ENCODE measurements around the gene DAB1. TPM values are rescaled to one million over a fixed set of nuclear protein-coding genes. Genes with fewer than 3 reads are reported as not detected.

Gene DAB1
- total RNA-seq, 1 donor from 2014 or later: 1.9 TPM

DNA sequence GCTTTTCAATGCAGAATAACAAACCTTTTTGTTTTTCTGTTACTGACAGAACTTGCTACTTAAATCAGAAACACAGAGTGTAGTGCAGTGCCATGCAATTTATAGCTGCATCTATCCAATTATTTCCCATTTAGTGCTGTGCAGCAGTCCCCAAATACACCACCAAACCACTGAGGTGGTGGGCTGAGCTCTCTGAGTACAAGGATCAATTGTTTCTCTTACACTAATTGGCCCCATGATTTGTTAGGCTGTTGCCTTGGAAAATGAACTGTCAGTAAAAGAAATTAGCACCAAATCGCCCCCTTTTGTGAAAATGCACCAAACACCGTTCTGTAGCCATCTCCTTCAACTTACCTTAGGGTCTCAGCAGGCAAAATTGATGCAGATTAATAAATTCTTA lies 339.2 kb downstream of the DAB1 start:
- no peak for DNase-seq (ENCODE audit: low spot score)

DNA sequence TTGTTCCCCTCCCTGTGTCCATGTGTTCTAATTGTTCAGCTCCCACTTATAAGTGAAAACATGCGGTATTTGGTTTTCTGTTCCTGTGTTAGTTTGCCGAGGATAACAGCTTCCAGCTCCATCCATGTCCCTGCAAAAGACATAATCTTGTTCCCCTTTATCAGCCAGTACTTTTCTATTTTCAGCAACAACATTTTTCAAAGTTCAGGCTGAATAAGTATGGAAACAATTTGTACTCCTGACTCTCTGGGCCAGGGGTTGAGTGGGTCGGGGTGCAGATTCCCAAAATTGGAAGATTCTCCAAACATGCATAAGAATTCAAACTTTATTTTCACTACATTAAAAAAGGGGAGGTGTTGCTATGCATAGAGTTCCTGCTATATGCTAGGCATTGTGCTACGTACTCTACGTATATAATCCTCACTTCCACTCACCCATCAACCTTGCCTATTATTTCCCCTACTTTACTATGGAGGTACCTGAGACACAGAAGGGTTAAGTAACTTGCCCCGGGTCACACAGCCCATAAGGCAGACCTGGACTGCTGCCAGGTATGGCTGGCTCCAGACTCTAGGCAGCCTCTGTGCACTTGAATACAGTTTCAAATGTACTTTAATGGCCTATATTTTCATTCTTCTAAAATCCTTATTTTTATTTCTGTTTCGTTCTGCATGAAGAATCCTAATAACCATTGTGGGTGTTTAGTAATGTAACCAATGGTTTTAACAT lies 341.0 kb downstream of the DAB1 start:
- DNase-seq (ENCODE audit: low spot score): no peak

DNA sequence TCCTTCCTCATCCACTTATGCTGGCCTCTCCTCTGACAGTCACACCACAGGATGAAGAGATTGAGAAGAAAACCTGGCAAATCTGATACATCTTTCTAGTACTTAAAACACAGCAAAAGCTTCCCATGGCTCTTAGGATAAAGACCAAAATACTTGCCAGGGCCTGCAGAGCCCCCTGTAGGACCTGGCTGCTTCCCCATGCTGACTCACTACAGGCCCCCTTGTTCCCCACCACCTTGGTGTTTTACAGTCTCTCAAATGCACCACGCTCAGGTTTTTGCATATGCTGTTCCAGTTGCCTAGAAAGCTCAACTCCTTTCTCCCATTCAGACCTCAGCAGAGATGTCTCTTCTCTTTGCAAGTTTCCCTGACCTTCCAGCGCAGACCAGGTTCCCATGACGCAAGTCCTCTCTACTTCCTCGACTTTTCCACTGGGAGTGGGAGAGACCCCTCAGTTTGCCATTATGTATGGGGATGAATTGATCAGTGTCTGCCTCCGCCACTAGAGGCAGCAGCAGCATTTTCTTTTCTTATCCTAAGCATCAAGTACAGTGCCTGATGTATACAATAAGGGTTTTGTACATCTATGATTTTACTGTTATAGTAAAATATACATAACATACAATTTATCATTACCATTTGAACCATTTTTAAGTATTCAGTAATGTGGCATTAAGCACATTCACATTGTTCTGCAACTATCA lies 344.3 kb downstream of the DAB1 start:
- DNase-seq (ENCODE audit: low spot score): no peak

DNA sequence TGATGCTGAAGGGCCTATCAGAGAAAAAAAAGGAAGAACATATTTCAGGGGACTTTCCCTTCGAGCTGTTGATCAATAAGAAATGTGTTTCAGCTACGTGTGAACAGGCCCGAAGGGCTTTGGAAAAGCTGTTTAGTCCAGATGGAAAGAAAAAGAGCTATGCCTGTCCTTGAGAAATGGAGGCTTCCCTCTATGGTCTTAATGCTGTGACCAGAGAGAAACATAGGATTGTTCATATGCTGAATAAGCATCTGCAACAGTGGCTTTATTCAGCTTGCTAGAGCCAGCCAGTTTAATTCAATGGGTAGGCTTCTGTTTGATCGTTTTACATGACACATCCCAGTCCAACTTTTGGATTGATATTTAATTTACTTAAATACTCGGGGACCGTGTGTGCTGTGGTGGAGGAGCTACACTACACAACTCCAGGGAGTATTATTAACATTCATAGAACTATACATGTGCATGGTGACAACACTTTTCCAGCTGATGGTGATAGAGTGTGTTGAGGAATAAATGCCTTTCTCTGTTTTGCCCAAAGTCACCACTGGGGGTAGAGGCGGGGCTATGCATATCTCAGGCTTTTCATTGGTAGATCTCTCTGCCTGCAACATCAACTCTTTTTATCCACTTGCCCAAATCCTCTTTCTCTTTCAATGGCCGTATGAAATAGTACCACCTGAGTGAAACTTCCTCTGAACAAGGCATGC lies 351.3 kb downstream of the DAB1 start:
- DNase-seq (ENCODE audit: low spot score): no peak

DNA sequence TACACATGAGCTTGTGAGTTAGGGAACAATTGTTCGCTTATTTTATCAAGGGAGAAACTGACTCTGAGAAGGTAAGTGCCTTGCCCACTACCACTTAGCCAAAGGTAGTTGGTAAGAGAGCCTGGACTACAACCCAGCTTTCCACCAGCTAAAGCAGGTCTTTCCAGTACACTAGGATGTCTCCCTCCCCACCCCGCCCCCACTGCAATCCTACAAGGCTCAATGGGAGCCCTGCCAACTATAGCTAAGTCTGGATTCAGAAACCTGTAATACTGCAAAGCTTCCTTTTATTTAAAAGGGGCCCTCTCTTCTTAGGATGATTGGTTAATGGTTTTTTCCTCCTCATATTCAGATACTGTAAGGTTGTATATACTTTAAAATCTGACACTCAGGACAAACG lies 356.0 kb downstream of the DAB1 start:
- no peak for DNase-seq (ENCODE audit: low spot score)

- DNase-seq (ENCODE audit: low spot score): no peak
These were observed 356.8 kb downstream of the DAB1 start for GRCh38 chr1:57066980-57067610.

DNA sequence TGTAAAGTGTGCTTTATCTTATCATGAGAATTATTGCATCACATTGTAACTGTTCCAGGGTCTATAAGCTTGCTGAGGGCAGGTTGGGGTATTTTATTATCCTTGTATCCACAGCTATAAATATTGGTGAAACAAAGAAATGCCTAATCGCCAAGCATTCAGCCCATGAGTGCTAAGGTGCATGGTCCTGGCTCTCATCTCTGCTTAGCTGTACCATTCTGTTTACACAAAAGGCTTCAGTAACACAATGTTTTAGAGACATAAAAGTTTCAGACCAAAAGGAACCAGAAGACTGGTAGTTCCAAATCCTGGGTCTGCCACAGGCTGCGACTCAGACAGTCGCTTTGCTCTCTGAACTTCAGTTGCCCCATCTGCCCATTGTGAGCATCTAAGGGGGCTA lies 358.4 kb downstream of the DAB1 start:
- DNase-seq (ENCODE audit: low spot score): no peak

- no peak for DNase-seq (ENCODE audit: low spot score)
These were observed 359.3 kb downstream of the DAB1 start for GRCh38 chr1:57064379-57065140.

DNA sequence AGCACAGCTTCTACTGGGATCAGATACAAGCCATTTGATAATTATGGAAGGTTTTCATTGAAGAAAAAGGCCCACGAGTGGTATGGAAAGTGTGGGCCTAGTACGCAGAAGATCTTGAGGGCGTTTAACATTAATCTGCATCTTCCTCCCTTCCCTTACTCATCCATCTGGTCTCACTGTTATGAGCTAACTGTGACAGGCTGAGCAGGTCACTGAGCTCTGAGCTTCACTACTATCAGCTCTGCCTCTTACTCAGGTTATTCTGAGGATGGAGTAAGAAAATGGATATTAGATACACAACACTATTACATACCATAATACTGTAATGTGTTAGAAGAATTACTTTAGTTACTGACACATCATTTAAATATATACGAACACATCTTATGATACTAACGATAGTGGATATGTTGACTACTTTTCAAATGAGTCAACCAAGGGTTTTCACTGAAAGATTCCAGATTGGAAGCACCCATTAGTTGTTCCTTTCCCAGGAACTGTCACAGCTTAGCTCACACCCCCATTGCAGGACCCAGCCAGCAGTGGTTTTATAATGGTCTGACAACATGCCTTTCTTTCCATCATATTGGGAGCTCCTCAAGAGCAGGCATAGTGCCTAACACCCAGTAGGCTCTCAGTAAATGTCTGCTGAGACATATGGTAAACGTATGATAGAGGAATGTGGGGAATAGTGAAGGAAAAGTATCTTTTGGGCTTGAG lies 360.3 kb downstream of the DAB1 start:
- no peak for DNase-seq (ENCODE audit: low spot score)

- DNase-seq (ENCODE audit: low spot score): no peak
These were observed 362.5 kb downstream of the DAB1 start for GRCh38 chr1:57061369-57061768.

GRCh38 chr1:57060451-57060850 lies 363.4 kb downstream of the DAB1 start:
- DNase-seq (ENCODE audit: low spot score): no peak

DNA sequence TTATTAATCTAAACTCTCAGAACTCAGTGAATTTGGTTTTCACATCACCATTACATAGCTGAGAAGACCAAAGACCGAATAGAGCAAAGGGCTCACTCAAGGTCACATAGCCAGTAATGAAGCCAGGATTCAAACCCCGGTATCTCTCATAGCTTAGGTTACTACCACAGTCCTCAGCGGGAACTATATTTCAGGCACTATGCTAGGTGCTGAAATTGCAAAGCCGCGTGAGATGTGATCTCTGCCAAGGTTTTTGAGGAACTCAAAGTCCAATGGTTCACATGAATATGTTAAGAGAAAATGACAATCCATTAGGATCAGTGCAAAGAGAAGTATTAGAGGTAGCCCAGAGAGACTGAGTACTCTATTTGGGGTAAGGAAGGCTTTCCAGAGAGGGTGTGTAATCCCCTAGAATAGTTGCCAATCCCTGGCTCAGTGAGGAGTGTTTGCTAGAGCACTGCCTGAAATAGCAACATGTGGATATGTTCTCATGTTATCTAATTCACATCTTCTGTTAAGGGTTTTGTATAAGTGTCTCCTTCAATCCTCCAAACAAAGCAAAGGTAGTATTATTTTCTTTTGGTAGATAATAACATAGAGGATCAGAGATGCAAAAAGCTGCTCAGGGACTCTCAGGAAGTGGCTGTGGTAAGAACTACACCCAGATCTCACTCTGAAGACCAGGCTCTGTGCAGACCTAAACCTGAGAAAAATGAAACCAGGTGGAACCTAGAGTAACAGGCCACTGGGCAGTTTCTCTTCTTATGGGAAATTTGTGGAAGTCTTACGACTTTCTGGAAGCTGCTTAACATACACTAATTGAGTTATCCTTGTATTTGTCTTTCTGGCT lies 365.0 kb downstream of the DAB1 start:
- DNase-seq (ENCODE audit: low spot score): no peak

DNA sequence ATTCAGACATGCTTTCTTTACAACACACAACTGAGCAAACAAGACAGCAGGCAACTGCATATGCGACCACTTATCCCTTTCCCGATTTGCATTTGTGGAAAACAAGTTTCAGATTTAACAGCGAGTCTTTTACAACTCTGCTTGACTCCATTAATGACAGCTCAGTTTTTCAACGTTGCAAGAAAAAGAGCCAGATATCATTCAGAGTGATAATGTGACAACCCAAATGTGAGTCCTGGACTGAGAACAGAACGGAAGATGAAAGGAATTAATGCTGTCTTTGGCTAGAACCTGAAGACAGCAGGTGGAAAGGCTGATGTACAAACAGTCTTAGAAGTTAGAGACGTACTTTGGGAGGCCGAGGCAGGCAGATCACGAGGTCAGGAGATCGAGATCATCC lies 375.0 kb downstream of the DAB1 start:
- no peak for DNase-seq (ENCODE audit: low spot score)

- DNase-seq (ENCODE audit: low spot score): no peak
These were observed 377.4 kb downstream of the DAB1 start for GRCh38 chr1:57046462-57046861.

DNA sequence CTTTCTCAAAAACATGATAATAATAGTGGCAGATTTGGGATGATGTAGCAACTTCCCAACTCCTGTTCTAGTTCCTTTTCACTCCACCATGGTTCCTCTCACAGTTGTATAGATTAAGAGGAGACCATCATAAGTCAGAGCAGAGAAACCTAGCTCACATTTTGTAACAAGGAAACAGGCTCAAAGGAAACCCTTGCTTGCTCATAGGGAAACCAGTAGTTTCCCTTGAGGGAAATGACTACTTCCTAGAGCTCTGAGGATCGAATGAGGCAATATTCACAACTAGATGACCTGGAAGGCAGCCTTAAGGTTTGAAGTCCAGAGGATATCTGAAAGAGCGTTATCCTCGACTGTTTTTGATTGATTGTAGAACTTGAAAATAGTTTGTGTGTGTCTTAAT lies 382.0 kb downstream of the DAB1 start:
- no peak for DNase-seq (ENCODE audit: low spot score)

- no peak for DNase-seq (ENCODE audit: low spot score)
These were observed 383.0 kb downstream of the DAB1 start for GRCh38 chr1:57040811-57041210.

DNA sequence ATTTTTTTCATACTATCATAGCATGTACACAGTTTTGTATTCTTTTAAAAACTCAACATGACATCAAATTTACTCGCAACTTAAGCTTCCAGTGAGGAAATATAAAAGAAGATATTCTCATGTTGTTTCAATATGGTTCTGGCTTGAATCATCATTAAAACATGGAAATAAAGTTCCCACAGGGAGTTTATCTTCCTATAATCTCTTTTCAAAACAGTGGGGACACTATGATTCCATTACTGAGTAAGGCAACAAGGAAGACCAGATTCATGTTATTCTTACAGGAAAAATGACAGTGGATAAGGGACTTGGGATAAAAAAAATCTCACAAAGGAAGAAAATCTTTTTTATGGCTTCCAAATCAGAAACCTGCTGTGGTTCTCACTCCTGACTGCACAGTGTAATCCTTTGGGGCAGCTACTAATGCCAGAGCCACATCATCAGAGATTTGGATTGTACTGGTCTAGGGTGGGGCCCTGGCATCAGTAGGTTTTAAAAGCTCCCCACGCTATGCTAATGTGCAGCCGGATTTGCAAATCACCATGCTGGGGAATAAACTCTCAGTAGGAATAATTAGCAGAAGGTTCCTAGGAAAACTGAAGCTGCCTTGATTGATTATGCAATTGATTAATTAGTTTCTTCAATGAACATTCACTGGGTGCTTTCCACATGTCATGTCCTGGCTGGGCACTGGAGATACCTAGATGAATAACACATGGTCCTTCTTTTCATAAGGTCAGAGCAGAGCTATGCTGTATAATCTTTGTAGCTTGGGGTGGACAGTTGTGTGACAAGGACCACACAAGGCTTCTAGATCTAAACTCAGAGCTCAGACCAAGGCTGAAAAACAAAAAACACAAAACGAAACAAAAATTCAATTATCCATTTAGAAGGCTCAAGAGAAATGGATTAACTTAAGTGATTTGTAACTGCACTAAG lies 386.9 kb downstream of the DAB1 start:
- DNase-seq (ENCODE audit: low spot score): no peak

- DNase-seq (ENCODE audit: low spot score): no peak
These were observed 389.1 kb downstream of the DAB1 start for GRCh38 chr1:57034713-57035112.

All from mesenteric fat pad (tissue), 1 donor.